ENCODE results near the gene PSME2.

GRCh38 chr14:24132061-24132685 is 14.2 kb downstream of the PSME2 start:
- TF ChIP-seq CTCF (IDR thresholded peaks at IDR 0.05; ENCODE audit: insufficient read depth, low read depth, low read length) = no peak
- TF ChIP-seq EZH2 (IDR thresholded peaks at IDR 0.05; ENCODE audit: insufficient read depth, low read length) = no peak

Measured in astrocyte (in vitro differentiated cells and primary cell).